ENCODE data around the gene NSD1. TPM values are rescaled to one million over a fixed set of nuclear protein-coding genes. Genes with fewer than 3 reads are reported as not detected.

NSD1 gene
- total and polyA plus RNA-seq, 9 of the 15 experiments (the other 6 are each of a cell fraction or from before 2014, with no cell fraction given), result 3.8 to 51.0 (median 24.7) TPM

GRCh38 chr5:177183766-177184360 is 50.3 kb downstream of the NSD1 start:
- in situ Hi-C loops (cut with MboI) (no loop called here), intact Hi-C loops (cut with micrococcal nuclease) (no loop called here)
- no peak for ATAC-seq
- Histone ChIP-seq H3K79me2 (ENCODE audit: control insufficient read depth, insufficient read depth, low read length) (peaks cover 61% of the 10 kb centered on the region), H2AFZ (ENCODE audit: low read depth, low read length) (no peak overlapping the region), H3K9ac (ENCODE audit: insufficient read depth in 1 of 2, low read depth in 2 of 2, low read length in 2 of 2) (no peak overlapping the region), H3K27me3 (ENCODE audit: control insufficient read depth in 2 of 2, insufficient read depth in 2 of 2, low read length in 2 of 2) (no peaks in the 10 kb centered on the region), H3K4me2 (ENCODE audit: insufficient read depth, low read length) (no peak overlapping the region), H3K4me1 (replicated peaks in 1 of 2; ENCODE audit: control insufficient read depth in 2 of 2, insufficient read depth in 2 of 2, low read length in 2 of 2) (peaks cover 0 to 4% of the 10 kb centered on the region in 2 experiments; a peak in 3 of 5 replicates), H3K9me3 (replicated peaks; ENCODE audit: control insufficient read depth, insufficient read depth, low read depth, low read length) (no peaks in the 10 kb centered on the region), H3K36me3 (ENCODE audit: control insufficient read depth, insufficient read depth, low read length) (peaks cover 12% of the 10 kb centered on the region; the same call in 2 of the 3 replicates), H4K20me1 (replicated peaks; ENCODE audit: control insufficient read depth, insufficient read depth, low read length) (no peaks in the 10 kb centered on the region; the same call in none of the 2 replicates), H3K4me3 (no peak overlapping the region), H3K27ac (ENCODE audit: extremely low read depth, low read depth, low read length) (no peak overlapping the region), H3K9me1 (ENCODE audit: control insufficient read depth, insufficient read depth, low read length) (peaks cover 4% of the 10 kb centered on the region)
- no TSS peak for BruUV-seq (replicated peaks)
- no peak for DNase-seq (ENCODE audit: extremely low read depth in 1 of 4, low spot score in 3 of 4)
- TF ChIP-seq RBM34 (IDR thresholded peaks at IDR 0.05; ENCODE audit: borderline replicate concordance, insufficient read depth, low read length) (no peak), MXI1 (IDR thresholded peaks at IDR 0.05; ENCODE audit: low read depth, low read length) (no peak), RBM39 (optimal IDR thresholded peaks at IDR 0.05; ENCODE audit: low read depth, low read length) (no peak), SP1 (CRISPR knock-in tag; IDR thresholded peaks at IDR 0.05) (no peak), ZFP1 (CRISPR knock-in tag; IDR thresholded peaks at IDR 0.05) (no peak), REST (IDR thresholded peaks at IDR 0.05; ENCODE audit: borderline replicate concordance) (no peak), REST (CRISPR knock-in tag; IDR thresholded peaks at IDR 0.05; ENCODE audit: low read depth) (no peak), CTBP1 (IDR thresholded peaks at IDR 0.05; ENCODE audit: borderline replicate concordance) (no peak), MYNN (IDR thresholded peaks at IDR 0.05) (no peak), MYNN (CRISPR knock-in tag; IDR thresholded peaks at IDR 0.05) (no peak), BRF2 (IDR thresholded peaks at IDR 0.05; ENCODE audit: borderline replicate concordance, insufficient read depth, insufficient read length) (no peak), ZFP91 (CRISPR knock-in tag; IDR thresholded peaks at IDR 0.05) (no peak), ZNF311 (CRISPR knock-in tag; IDR thresholded peaks at IDR 0.05) (no peak)
- ChIA-PET POLR2A (interaction anchor here (0.6 to 1.0 kb wide), 2 partner anchors 8 to 112 kb away, joined by 3 read pairs; no protein-coding TSS in a partner anchor), CTCF (ENCODE audit: low intra/inter-chr PET ratio) (no interaction called here)
- no peak for FAIRE-seq
- 42% methylated on average over 3 of the region's 3 CpGs for whole genome bisulfite sequencing (ENCODE audit: insufficient coverage, low coverage, missing lambda C conversion rate)

Measured in K562 (cell line).